COLO668 (cell line): ENCODE measurements around the gene CPSF2.
"Not testable (repeated sequence)": the region's sequence is repeated elsewhere in the genome, so short reads cannot be mapped to it uniquely, and the experiment has no call there.

ENCODE experiments used
- DNase-seq: peaks from one replicate; lab custom pipeline; 2025; ENCODE audit not compliant: unreplicated experiment; lab: John Stamatoyannopoulos, UW

The CPSF2 gene

DNA sequence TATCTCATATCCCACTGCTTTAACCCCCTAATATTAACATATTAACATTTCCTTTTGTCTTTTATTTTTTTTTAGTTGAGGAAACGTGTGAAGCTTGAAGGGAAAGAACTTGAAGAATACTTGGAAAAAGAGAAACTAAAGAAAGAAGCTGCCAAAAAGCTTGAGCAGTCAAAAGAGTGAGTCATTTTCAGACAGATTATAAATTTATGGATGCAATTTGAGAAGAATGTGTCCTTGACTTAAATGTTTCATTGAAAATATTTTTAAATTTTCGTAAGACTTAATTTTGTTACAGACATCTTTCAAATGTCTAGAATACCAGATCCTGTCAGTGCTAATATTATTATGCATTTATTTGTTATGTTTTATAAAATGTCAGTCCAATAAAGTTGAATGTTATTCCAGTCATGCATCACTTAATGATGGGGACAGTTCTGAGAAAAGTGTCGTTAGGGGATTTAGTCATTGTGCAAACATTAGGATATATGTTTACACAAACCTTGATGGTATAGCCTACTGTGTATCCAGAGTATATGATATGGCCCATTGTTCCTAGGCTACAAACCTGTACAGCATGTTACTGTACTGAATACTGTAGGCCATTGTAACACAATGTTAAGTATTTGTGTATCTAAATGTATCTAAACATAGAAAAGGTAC is 32.6 kb downstream of the CPSF2 start:
- DNase-seq: peak; percentile 19

DNA sequence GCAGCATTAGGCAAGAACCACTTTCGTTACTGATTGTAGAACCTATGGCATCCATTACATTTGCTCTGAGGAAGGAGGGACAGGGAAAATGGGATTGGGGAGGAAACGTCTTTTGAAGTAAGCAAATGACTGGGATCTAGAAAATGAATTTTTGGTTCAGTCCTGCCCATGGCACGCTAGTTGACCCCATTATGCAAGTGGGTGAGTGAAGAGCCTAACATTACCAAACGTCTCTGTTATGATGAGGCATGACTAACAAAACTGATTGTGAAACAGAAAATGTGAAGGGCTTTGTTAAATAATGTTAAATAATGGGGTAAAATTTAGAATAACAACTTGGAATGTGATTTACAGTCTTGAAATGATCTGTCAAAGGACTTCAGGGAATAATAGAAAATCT is 38.9 kb downstream of the CPSF2 start:
- no peak for DNase-seq

DNA sequence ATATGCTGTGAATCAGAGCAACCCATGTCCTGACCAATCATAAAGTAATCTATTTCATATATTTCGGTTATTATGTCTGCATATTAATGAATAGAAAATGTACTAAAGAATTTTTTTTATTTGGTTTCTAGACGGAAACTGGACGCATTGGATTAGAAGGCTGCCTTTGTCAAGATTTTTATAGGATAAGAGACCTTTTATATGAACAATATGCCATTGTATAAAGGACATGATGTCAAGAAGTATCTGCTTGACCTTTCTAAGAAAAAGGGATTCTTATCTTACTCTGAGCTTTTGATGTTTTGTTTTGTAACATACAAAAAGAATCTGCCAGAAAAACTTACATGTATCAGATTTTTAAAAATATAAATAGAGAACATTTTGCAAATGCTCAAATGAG is 39.8 kb downstream of the CPSF2 start:
- no peak for DNase-seq

GRCh38 chr14:92164958-92165357 is 43.2 kb downstream of the CPSF2 start:
- DNase-seq: no peak

GRCh38 chr14:92173668-92174067 is 51.9 kb downstream of the CPSF2 start:
- no peak for DNase-seq

- no peak for DNase-seq
These were observed 54.0 kb downstream of the CPSF2 start for GRCh38 chr14:92175811-92176210.

DNA sequence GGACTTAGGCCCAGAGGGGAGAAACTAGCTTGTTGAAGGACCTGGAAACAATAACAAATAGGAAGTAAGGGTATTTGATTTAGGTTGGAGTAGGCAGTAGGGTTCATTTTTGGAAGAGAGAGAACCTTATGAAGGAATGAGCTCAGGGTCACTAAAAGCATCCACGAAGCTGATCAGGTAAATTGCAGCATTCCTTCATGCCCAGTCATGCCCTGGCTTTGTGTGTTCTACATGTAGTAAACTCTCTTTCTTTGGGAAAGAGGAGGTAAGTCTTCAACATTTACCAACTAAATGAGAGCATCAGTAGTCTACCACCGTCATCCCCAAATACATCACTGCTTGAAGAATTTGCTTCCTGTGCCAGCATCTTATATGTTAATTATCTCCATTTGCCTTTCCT is 54.7 kb downstream of the CPSF2 start:
- no peak for DNase-seq

DNA sequence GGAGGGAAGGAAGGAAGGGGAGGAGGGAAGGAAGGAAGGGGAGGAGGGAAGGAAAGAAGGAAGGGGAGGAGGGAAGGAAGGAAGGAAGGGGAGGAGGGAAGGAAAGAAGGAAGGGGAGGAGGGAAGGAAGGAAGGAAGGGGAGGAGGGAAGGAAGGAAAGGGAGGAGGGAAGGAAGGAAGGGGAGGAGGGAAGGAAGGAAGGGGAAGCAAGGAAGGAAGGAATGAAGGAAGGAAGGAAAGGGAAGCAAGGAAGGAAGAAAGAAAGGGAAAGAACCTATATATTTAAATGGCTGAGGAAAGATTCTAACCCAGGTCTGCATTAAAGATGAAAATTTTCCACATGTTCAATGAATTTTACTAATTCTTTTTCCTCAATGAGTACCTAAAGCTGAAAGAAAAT is 57.4 kb downstream of the CPSF2 start:
- not testable (repeated sequence) for DNase-seq

GRCh38 chr14:92185559-92185958 is 63.8 kb downstream of the CPSF2 start:
- no peak for DNase-seq

GRCh38 chr14:92187616-92188015 is 65.8 kb downstream of the CPSF2 start:
- DNase-seq: not testable (repeated sequence)

DNA sequence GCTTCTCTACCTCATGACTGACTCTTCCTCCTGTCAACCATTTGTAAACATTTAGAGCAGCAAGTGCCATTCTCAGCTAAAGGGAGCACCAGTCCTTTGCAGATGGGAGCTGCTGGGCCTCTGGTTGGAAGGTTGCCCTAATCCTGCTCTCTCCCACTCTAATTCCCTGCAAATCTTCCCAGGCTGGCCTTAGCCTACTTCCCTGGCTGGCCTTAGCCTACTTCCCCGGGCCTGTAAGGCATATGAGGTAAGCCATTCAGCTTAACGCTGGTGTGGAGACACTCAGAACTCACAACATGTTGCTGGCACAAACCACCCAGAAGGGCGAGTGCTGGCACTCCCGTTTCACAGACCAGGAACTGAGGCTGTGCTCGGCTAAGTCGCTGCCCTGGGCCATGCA is 69.0 kb downstream of the CPSF2 start:
- no peak for DNase-seq

- no peak for DNase-seq
These were observed 77.0 kb downstream of the CPSF2 start for GRCh38 chr14:92198804-92199203.

DNA sequence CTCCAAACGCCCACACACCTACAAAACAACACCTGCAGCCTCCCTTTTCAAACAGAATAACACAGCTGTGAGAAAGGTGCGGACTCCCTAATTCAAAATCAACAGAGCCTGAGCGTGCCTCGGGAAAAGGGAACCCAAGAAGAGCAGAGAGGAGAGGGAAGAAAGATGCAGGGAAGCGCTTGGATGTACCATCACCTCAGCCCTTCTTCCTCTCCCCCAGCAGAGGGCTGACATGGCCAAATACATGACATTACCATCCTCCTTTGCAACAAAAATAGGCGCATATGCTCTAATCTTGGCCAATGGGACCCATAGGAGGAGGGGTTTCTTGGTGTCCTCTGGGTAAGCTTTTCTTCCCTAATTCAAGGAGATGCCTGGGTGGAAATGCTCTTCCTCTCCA is 78.0 kb downstream of the CPSF2 start:
- no peak for DNase-seq

DNA sequence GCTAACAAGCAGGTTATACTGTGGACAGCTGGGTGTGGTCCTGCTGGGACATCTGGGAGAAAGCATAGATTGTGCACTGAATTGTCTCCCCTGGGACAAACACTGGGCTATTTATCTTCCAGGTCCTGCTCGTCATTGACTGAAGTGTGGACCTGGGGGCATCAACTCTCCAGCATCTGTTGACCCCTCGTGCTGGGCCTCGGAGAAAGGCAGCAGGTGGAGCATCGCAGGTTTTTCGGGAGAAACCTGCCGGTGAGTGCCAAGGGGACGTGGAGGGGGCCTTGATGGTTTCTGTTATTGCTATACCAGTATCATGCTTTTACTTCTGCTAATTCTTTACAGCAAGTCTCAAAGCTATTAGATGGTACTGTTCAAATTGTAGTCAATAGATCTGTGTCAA is 81.3 kb downstream of the CPSF2 start:
- DNase-seq: no peak

- DNase-seq: no peak
These were observed 83.0 kb downstream of the CPSF2 start for GRCh38 chr14:92204792-92205191.

GRCh38 chr14:92207012-92207927 is 85.5 kb downstream of the CPSF2 start:
- DNase-seq: no peak

GRCh38 chr14:92207928-92208265 is 86.1 kb downstream of the CPSF2 start:
- DNase-seq: no peak

DNA sequence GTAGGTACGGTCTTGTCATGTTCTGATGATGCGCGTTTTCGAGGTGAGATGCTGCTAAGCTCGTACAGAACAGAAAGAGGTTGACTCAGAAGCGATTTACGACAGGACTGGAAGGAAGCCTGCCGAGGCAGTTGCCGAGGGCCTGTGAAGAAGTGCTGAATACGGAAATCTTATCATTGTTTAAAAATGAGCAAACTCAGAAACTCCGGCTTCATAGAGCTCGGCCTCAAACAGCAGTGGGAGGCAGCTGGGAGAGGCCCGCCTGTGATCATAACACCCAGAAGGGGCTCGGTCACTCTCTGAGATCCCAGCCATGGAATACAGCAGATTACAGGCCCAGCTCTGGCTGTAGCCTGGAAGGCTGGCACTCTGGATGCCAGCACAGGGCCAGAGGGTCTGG is 87.4 kb downstream of the CPSF2 start:
- DNase-seq: no peak

GRCh38 chr14:92213125-92213524 is 91.4 kb downstream of the CPSF2 start:
- not testable (repeated sequence) for DNase-seq

DNA sequence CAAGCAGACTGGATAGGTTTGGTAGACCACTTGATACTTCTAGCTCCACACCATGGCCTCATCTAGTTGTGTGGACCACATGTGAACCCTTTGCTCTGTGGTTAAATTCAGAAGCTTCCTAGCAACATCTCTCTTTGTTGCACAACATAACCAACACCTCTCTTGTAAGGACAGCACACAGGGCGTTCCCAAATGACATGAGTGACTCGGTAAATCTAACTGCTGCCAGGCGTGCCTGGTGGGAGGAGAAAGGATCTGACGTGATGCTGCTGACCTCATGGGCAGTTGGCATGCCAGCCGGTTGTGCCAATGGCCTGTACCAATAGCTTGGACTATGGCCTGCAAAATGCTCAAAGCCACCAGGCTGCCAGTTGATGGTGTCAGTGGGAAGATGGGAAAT is 93.8 kb downstream of the CPSF2 start:
- DNase-seq: no peak

DNA sequence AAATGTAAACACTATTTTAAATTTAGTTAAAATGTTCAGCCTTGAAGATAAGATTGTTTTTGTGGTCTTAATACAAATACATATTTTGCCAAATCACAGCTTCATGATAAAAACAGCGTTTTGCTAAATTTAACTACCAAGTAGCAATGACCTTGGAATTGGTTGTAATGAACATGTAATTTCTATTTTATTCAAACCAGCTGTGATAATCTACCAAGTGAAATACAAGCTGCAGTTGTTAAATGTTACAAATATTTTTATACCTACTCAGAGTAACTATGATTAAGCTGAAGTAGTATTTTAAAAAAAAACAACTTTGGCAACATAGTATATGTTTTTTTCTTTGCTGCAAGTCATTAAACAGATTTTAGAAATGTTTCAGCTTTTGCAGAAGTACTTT is 96.2 kb downstream of the CPSF2 start:
- no peak for DNase-seq
